ENCODE data around the gene TPX2. TPM values are rescaled to one million over a fixed set of nuclear protein-coding genes. Genes with fewer than 3 reads are reported as not detected.
A peak's percentile ranks its signal among the peaks of the same experiment; 100 is the strongest.
"Not testable (repeated sequence)": the region's sequence is repeated elsewhere in the genome, so short reads cannot be mapped to it uniquely, and the experiment has no call there.

TPX2 gene
- polyA plus RNA-seq, 3 donors, result 44.9 to 53.9 (median 49.4) TPM

- no peak for DNase-seq
Measured at GRCh38 chr20:31717478-31718201, 21.4 kb upstream of the TPX2 start.

- DNase-seq, result no peak
Measured at GRCh38 chr20:31718952-31719643, 20.0 kb upstream of the TPX2 start.

- DNase-seq, result peak; percentile 75
Measured at GRCh38 chr20:31719644-31720485, 19.2 kb upstream of the TPX2 start.

- no peak for DNase-seq
Measured at GRCh38 chr20:31720486-31721407, 18.3 kb upstream of the TPX2 start.

GRCh38 chr20:31721408-31722256 is 17.5 kb upstream of the TPX2 start:
- no peak for DNase-seq

GRCh38 chr20:31722257-31723068 is 16.6 kb upstream of the TPX2 start, which contains the start of gene BCL2L1:
TSS of gene BCL2L1 (minus strand) at chr20:31722868. CDS start at chr20:31722218, 650 bp downstream.
- peak; percentile 81 for DNase-seq

- DNase-seq, result no peak
Measured at GRCh38 chr20:31723069-31723318, 16.1 kb upstream of the TPX2 start.

GRCh38 chr20:31723319-31724078 is 15.6 kb upstream of the TPX2 start:
- DNase-seq, result peak; percentile 98

- DNase-seq, result no peak
Measured at GRCh38 chr20:31731321-31731717, 7.8 kb upstream of the TPX2 start.

GRCh38 chr20:31739550-31739977 is 474 bp downstream of the TPX2 start:
- DNase-seq, result no peak

GRCh38 chr20:31740208-31740607 is 1.1 kb downstream of the TPX2 start:
- no peak for DNase-seq

GRCh38 chr20:31740656-31741323 is 1.7 kb downstream of the TPX2 start:
- DNase-seq, result no peak

GRCh38 chr20:31746068-31746878 is 7.2 kb downstream of the TPX2 start:
- no peak for DNase-seq

GRCh38 chr20:31747028-31747427 is 7.9 kb downstream of the TPX2 start:
- not testable (repeated sequence) for DNase-seq

- no peak for DNase-seq
Measured at GRCh38 chr20:31747640-31748039, 8.6 kb downstream of the TPX2 start.

- no peak for DNase-seq
Measured at GRCh38 chr20:31749223-31749622, 10.1 kb downstream of the TPX2 start.

- DNase-seq, result no peak
Measured at GRCh38 chr20:31751126-31751525, 12.0 kb downstream of the TPX2 start.
